Measurements from ENCODE around the gene NCDN. TPM values are rescaled to one million over a fixed set of nuclear protein-coding genes. Genes with fewer than 3 reads are reported as not detected.

NCDN gene
- total and polyA plus RNA-seq, 2 experiments from 2014 or later = 19.6 to 25.7 TPM

DNA sequence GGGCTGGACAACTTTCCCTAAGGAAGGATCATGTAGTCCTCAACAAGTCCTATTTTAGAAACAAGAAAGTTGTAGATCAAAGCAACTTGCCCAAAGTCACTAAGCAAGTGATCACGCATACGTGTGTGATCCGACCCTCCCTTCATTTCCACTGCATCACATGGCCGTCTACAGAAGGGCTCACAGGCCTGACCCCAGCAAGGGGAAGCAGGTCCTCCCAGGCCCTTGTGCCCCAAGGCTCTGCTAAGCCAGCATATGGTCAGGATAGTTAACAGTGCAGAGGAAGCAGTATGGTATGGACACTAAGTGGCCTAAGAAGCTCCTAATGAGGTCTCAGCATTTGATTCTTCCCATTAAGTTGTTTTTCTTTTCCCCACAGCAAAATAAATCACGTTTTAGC, 40.3 kb downstream of the NCDN start:
- H3K79me2 ChIP-seq = no peaks in the 10 kb centered on the region
- WGBS (ENCODE audit: low lambda C conversion rate, missing lambda C conversion rate) = 89% methylated on average over 5 of the region's 5 CpGs
- H3K27ac ChIP-seq = no peak overlapping the region
- DNase-seq (ENCODE audit: low spot score) = no peak
- H3K4me1 ChIP-seq (ENCODE audit: insufficient read depth) = no peaks in the 10 kb centered on the region
- H2AFZ ChIP-seq = no peak overlapping the region
- H3K9me3 ChIP-seq (ENCODE audit: low read depth) = no peaks in the 10 kb centered on the region
- no peaks in the 10 kb centered on the region for H4K20me1 ChIP-seq (ENCODE audit: insufficient read depth, poor library complexity, severe bottlenecking)
- TF ChIP-seq EZH2phosphoT487 (IDR thresholded peaks at IDR 0.05; ENCODE audit: low read depth, severe bottlenecking, unreplicated experiment) (no peak), EZH2 (IDR thresholded peaks at IDR 0.05; ENCODE audit: borderline replicate concordance) (no peak)
- TF ChIP-seq, protein P1, sequence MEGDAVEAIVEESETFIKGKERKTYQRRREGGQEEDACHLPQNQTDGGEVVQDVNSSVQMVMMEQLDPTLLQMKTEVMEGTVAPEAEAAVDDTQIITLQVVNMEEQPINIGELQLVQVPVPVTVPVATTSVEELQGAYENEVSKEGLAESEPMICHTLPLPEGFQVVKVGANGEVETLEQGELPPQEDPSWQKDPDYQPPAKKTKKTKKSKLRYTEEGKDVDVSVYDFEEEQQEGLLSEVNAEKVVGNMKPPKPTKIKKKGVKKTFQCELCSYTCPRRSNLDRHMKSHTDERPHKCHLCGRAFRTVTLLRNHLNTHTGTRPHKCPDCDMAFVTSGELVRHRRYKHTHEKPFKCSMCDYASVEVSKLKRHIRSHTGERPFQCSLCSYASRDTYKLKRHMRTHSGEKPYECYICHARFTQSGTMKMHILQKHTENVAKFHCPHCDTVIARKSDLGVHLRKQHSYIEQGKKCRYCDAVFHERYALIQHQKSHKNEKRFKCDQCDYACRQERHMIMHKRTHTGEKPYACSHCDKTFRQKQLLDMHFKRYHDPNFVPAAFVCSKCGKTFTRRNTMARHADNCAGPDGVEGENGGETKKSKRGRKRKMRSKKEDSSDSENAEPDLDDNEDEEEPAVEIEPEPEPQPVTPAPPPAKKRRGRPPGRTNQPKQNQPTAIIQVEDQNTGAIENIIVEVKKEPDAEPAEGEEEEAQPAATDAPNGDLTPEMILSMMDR (IDR thresholded peaks at IDR 0.05; ENCODE audit: poor library complexity) = no peak
- no peaks in the 10 kb centered on the region for H3K36me3 ChIP-seq (replicated peaks; ENCODE audit: insufficient read depth, low read depth)
- no peak overlapping the region for H3K4me3 ChIP-seq
- H3K9me2 ChIP-seq (replicated peaks; ENCODE audit: insufficient read depth) = no peaks in the 10 kb centered on the region
- H3K27me3 ChIP-seq = no peaks in the 10 kb centered on the region
- H3K4me2 ChIP-seq = no peak overlapping the region

DNA sequence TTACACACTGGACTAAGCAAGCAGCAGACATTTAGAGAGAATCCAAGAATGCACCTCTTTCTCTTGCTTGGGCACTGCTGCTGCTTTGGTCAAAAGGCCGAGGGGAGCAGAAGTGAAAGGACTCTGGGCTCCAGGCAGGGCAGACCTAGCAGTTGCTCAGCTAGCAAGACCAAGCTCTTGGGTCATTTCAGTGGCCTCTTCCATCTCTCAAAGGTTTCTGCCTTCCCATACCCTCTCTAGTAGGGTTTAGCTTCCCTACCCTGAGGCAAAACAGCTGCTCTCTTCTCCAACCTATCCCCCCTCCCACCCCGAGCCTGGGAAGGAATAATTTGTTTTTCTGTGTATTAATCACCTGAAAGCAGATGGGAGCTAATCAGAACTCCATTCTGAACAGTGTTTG, 41.3 kb downstream of the NCDN start:
- Histone ChIP-seq H3K79me2 (no peaks in the 10 kb centered on the region), H3K4me2 (no peak overlapping the region), H3K4me1 (ENCODE audit: insufficient read depth) (no peaks in the 10 kb centered on the region), H3K4me3 (no peak overlapping the region), H4K20me1 (ENCODE audit: insufficient read depth, poor library complexity, severe bottlenecking) (no peaks in the 10 kb centered on the region), H2AFZ (no peak overlapping the region), H3K36me3 (replicated peaks; ENCODE audit: insufficient read depth, low read depth) (no peaks in the 10 kb centered on the region), H3K27me3 (no peaks in the 10 kb centered on the region), H3K27ac (no peak overlapping the region), H3K9me3 (ENCODE audit: low read depth) (no peaks in the 10 kb centered on the region), H3K9me2 (replicated peaks; ENCODE audit: insufficient read depth) (no peaks in the 10 kb centered on the region)
- no peak for TF ChIP-seq EZH2 (IDR thresholded peaks at IDR 0.05; ENCODE audit: borderline replicate concordance)
- no peak for TF ChIP-seq EZH2phosphoT487 (IDR thresholded peaks at IDR 0.05; ENCODE audit: low read depth, severe bottlenecking, unreplicated experiment)
- WGBS (ENCODE audit: low lambda C conversion rate, missing lambda C conversion rate) = 69% methylated on average over 2 of the region's 2 CpGs
- no peak for DNase-seq (ENCODE audit: low spot score)

DNA sequence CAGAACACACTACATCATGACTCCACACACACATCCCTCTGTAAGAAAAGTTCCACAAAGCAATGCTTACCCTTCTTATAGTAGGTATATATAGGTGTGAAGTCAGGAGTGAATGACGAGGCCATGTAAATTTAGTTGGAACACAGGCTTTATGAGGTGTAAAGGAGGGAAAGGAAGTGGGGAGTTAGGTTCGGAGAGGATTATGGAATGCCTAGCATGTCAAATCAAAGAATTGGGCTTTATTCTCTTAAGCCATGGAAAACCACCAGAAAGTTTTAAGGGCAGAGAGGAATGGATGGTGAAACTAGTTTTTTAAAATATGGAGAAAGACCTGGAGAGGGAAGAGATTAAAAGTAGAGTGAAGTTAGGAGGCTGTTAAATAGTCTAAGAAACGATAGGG, 41.8 kb downstream of the NCDN start:
- H3K4me2 ChIP-seq = no peak overlapping the region
- H3K9me2 ChIP-seq (replicated peaks; ENCODE audit: insufficient read depth) = no peaks in the 10 kb centered on the region
- no peak for TF ChIP-seq EZH2 (IDR thresholded peaks at IDR 0.05; ENCODE audit: borderline replicate concordance)
- TF ChIP-seq, protein P1 (IDR thresholded peaks at IDR 0.05; ENCODE audit: poor library complexity) = no peak
- no peak for TF ChIP-seq EZH2phosphoT487 (IDR thresholded peaks at IDR 0.05; ENCODE audit: low read depth, severe bottlenecking, unreplicated experiment)
- no peak for DNase-seq (ENCODE audit: low spot score)
- H3K27me3 ChIP-seq = no peaks in the 10 kb centered on the region
- no peaks in the 10 kb centered on the region for H3K79me2 ChIP-seq
- WGBS (ENCODE audit: low lambda C conversion rate, missing lambda C conversion rate) = 82% methylated on average over 3 of the region's 3 CpGs
- no peaks in the 10 kb centered on the region for H4K20me1 ChIP-seq (ENCODE audit: insufficient read depth, poor library complexity, severe bottlenecking)
- no peak overlapping the region for H2AFZ ChIP-seq
- H3K36me3 ChIP-seq (replicated peaks; ENCODE audit: insufficient read depth, low read depth) = no peaks in the 10 kb centered on the region
- H3K9me3 ChIP-seq (ENCODE audit: low read depth) = no peaks in the 10 kb centered on the region
- no peaks in the 10 kb centered on the region for H3K4me1 ChIP-seq (ENCODE audit: insufficient read depth)
- H3K4me3 ChIP-seq = no peak overlapping the region
- H3K27ac ChIP-seq = no peak overlapping the region

DNA sequence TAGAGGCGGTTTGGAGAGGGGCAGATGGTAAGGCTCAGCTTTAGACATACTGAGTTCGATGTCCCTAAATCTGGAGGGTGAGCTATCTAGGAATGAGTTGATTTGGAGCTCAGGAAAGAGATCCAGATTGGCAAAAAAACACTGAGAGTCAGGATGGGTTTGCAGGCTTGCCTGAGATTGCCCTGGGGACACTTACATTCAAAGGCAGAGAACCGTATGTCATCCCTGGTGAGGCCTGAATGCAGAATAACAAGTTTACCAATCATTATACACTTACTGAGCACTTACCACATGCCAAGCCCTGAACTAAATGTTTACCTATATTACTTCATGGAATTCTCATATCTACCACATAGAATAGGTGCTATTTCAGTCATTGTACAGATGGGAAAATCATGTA, 43.0 kb downstream of the NCDN start:
- no peaks in the 10 kb centered on the region for H3K9me2 ChIP-seq (replicated peaks; ENCODE audit: insufficient read depth)
- H3K79me2 ChIP-seq = no peaks in the 10 kb centered on the region
- no peaks in the 10 kb centered on the region for H3K9me3 ChIP-seq (ENCODE audit: low read depth)
- no peaks in the 10 kb centered on the region for H3K27me3 ChIP-seq
- no peaks in the 10 kb centered on the region for H3K36me3 ChIP-seq (replicated peaks; ENCODE audit: insufficient read depth, low read depth)
- H2AFZ ChIP-seq = no peak overlapping the region
- no peak overlapping the region for H3K27ac ChIP-seq
- no peak overlapping the region for H3K4me2 ChIP-seq
- 88% methylated on average over 3 of the region's 3 CpGs for WGBS (ENCODE audit: low lambda C conversion rate, missing lambda C conversion rate)
- no peak for DNase-seq (ENCODE audit: low spot score)
- H3K4me3 ChIP-seq = no peak overlapping the region
- TF ChIP-seq EZH2phosphoT487 (IDR thresholded peaks at IDR 0.05; ENCODE audit: low read depth, severe bottlenecking, unreplicated experiment) = no peak
- TF ChIP-seq EZH2 (IDR thresholded peaks at IDR 0.05; ENCODE audit: borderline replicate concordance) = no peak
- TF ChIP-seq, protein P1 (IDR thresholded peaks at IDR 0.05; ENCODE audit: poor library complexity) = no peak
- H3K4me1 ChIP-seq (ENCODE audit: insufficient read depth) = no peaks in the 10 kb centered on the region
- no peaks in the 10 kb centered on the region for H4K20me1 ChIP-seq (ENCODE audit: insufficient read depth, poor library complexity, severe bottlenecking)
